Subcutaneous abdominal adipose tissue (tissue), 5 donors: ENCODE results near the gene FYN.
A peak's percentile ranks its signal among the peaks of the same experiment; 100 is the strongest.

ENCODE experiments used
- H3K27ac ChIP-seq: one replicate; pipeline ENCODE4 v1.7.0; 2013; ENCODE audit warnings: low read depth, mild to moderate bottlenecking, inconsistent platforms, low read length, moderate library complexity
- H3K27me3 ChIP-seq, 5 donors: one replicate each; pipeline ENCODE4 v1.7.0; 2013; ENCODE audit warnings: low read length in 5 of 5, inconsistent platforms in 1 of 5; ENCODE audit not compliant: control insufficient read depth in 5 of 5, insufficient read depth in 4 of 5
- H3K36me3 ChIP-seq, 5 donors: one replicate each; pipeline ENCODE4 v1.7.0; 2013; ENCODE audit warnings: low read length in 5 of 5; ENCODE audit not compliant: control insufficient read depth in 5 of 5, insufficient read depth in 5 of 5
- H3K4me1 ChIP-seq, 5 donors: one replicate each; pipeline ENCODE4 v1.7.0; 2013; ENCODE audit warnings: low read length in 5 of 5, mild to moderate bottlenecking in 3 of 5, moderate library complexity in 1 of 5; ENCODE audit not compliant: control insufficient read depth in 5 of 5, insufficient read depth in 5 of 5
- H3K4me3 ChIP-seq, 5 donors: one replicate each; pipeline ENCODE4 v1.7.0; 2013; ENCODE audit warnings: low read length in 5 of 5, low read depth in 1 of 5
- H3K9ac ChIP-seq, 5 donors: one replicate each; pipeline ENCODE4 v1.7.0; 2013; ENCODE audit warnings: low read length in 5 of 5, mild to moderate bottlenecking in 4 of 5, moderate library complexity in 3 of 5
- H3K9me3 ChIP-seq, 5 donors: one replicate each; pipeline ENCODE4 v1.7.0; 2013; ENCODE audit warnings: low read length in 5 of 5; ENCODE audit not compliant: control insufficient read depth in 5 of 5
- donor health status: healthy.
- donor health status: healthy.
- donor health status: healthy.
- donor health status: healthy.
- donor health status: healthy.

The FYN gene

DNA sequence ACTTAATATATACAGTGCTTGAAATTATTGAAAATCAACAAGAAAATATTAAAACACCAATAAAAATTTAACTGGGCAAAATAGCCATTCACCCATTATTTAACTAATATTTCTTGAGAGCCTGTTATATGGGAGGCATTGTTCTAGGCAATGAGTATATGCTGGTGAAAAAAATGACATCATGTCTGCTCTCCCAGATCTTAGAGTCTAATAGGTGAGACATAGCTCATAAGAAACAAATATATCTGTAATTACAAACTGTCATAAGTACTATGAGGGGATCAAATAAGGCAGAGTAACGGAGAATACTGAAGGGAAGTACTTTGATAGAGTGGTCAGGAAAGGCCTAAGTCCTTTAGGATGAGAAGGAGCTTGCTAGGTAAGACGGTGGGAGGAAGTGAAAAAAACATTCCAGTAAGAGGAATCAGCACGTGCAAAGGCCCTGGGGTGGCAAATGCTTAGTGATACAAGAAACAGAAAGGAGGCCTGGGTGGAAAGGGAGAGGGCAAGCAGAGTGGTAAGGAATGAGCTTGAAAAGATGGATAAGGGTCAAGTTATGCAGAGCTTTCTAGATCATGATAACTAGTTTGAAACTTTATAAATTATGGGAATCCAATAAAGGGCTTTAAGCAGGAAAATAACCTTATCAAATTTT, 12.2 kb upstream of the FYN start:
- no peak overlapping the region for H3K9ac ChIP-seq
- H3K27me3 ChIP-seq, result no peaks in the 10 kb centered on the region
- H3K36me3 ChIP-seq, result no peaks in the 10 kb centered on the region
- peaks cover 0 to 10% (median 9%) of the 10 kb centered on the region in 5 donors for H3K4me1 ChIP-seq
- no peak overlapping the region for H3K27ac ChIP-seq
- no peak overlapping the region for H3K4me3 ChIP-seq
- H3K9me3 ChIP-seq, result no peaks in the 10 kb centered on the region

DNA sequence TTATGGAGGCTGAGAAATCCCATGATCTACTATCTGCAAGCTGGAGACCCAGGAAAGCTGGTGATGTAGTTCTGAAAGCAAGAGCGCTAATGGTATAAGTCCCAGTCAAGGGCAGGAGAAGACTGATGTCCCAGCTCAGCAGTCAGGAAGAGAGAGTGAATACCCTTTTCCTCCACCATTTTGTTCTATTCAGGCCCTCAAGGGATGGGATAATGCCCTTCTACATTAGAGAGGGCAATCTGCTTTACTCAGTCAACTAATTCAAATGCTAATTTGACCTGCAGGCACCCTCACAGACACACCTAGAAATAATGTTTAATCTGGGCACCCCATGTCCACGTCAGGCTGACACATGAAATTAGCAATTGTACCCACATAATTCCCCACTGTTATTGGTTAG, 10.8 kb upstream of the FYN start:
- Histone ChIP-seq H3K9ac (no peak overlapping the region), H3K9me3 (no peaks in the 10 kb centered on the region), H3K4me3 (no peak overlapping the region), H3K4me1 (peaks cover 0 to 5% (median 5%) of the 10 kb centered on the region in 5 donors), H3K27me3 (no peaks in the 10 kb centered on the region), H3K27ac (no peak overlapping the region), H3K36me3 (no peaks in the 10 kb centered on the region)

DNA sequence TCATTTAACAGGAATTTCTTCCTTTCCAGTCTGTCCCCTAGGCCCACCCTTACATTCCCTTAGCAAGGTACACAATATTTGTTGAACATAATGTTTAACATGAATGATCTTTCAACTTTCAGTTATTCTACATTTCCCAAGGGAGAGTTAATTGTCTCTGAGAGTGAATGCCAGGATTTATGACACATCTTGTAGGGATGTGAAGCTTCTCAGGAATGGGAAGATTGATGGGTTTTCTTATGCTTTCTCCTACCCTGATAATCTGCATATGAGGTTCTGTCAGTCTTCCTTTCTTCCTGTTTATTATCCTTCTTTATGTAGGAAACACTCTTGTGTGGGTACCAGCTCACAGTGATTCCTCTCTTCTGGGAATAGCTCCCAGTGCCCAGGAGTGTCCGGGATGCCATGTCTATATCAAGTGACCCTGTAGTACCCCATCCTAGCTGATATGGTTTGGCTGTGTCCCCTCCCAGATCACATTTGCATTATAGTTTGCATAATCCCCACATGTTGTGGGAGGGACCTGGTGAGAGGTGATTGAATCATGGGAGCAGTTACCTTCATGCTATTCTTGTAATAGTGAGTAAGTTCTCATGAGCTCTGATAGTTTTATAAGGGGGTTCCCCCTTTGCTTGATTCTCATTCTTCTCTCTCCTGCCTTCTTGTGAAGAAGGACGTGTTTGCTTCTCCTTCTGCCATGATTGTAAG, 7.1 kb upstream of the FYN start:
- no peaks in the 10 kb centered on the region for H3K36me3 ChIP-seq
- no peaks in the 10 kb centered on the region for H3K4me1 ChIP-seq
- no peak overlapping the region for H3K9ac ChIP-seq
- no peak overlapping the region for H3K27ac ChIP-seq
- H3K4me3 ChIP-seq, result no peak overlapping the region
- H3K9me3 ChIP-seq, result no peaks in the 10 kb centered on the region
- no peaks in the 10 kb centered on the region for H3K27me3 ChIP-seq

DNA sequence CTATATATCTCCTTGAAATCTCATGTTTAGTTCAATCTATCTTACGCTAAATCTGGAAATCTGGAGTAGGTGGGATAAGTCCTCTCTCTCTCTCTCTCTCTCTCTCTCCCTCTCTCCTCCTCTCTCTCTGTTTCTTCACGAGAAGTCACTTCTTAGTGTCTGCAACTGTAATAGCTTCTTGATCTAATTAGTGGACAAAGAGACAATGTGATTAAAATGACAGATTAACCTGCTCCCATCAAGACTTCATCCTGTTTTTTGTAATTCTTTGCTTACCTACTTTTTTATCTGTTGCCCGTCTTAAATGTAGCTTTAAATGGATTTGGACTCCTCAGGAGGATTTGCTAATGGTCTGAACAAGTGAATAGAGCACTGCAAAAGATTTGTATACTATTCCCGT, 2.5 kb upstream of the FYN start:
- no peak overlapping the region for H3K4me3 ChIP-seq
- H3K36me3 ChIP-seq, result no peaks in the 10 kb centered on the region
- H3K27ac ChIP-seq, result no peak overlapping the region
- no peak overlapping the region for H3K9ac ChIP-seq
- no peaks in the 10 kb centered on the region for H3K27me3 ChIP-seq
- H3K9me3 ChIP-seq, result no peaks in the 10 kb centered on the region
- H3K4me1 ChIP-seq, result peaks cover 0 to 31% (median 25%) of the 10 kb centered on the region in 5 donors

DNA sequence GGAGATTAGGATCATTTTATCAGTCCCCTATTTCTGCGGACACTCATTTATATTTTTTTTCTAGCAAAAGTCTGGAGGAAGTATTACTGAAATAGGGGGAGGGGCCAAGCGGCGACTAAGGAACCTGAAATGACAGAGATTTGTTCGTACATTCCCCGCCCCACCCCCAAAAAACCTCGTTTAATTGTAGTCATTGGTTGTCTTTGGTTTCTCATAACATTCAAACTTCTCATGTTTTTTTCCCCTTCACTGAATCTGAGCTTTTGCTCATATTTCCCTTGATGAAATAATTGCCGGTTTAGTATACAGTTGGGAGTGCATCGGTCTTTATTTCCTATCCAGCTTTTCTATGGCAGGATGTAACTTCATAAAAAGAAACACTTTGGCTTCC, 768 bp upstream of the FYN start:
- Histone ChIP-seq H3K27ac (peak overlapping the region; percentile 73), H3K27me3 (no peaks in the 10 kb centered on the region), H3K36me3 (no peaks in the 10 kb centered on the region), H3K9me3 (no peaks in the 10 kb centered on the region), H3K4me3 (peak overlapping the region; percentile 66 to 97 (median 82)), H3K9ac (peak overlapping the region in 3 of 5 donors; percentile 39 to 62 (median 46)), H3K4me1 (peaks cover 0 to 47% (median 36%) of the 10 kb centered on the region in 5 donors)

DNA sequence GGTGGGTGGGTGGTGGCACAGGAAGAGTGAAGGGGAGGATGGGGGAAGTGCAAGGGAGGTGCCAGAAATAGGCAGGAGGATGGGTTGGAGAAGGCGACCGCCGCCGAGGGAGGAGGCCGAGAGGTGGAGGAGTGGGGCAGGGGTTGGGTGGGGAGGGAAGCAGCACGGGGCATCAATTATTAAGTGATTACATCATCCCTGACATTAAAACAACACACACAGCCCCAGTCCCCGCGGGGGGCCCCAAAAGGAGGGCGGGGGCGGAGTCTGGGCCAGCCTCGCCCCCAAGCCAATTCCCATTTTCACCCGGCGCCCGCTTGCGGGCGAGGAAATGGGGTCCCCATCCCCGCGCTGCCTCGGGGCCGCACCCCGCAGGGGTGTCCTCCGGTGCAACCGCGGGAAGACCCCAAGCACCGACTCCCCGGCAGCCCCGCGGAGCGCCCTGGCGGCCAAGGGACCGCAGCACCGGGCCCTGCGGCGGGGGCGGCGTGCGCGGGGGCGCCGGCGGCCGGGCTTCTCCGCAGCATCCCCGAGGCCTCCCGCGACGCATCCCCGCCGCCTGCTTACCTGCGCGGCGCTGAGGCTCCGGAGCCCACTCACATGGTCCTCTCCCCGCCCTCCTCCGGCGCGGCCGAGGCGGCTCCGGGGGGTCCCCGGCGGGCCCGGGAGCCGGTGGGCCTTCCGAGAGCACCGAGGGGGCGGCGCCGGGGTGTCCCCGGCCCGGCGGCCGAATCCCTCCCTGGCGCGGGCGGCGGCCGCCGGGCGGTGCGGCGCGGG, 663 bp downstream of the FYN start:
- Histone ChIP-seq H3K9me3 (no peaks in the 10 kb centered on the region), H3K27me3 (no peaks in the 10 kb centered on the region), H3K36me3 (no peaks in the 10 kb centered on the region), H3K27ac (peak overlapping the region; percentile 72), H3K4me1 (peaks cover 2 to 57% (median 42%) of the 10 kb centered on the region in 5 donors), H3K9ac (peak overlapping the region in 3 of 5 donors; percentile 70 to 78 (median 75)), H3K4me3 (peak overlapping the region; percentile 66 to 92 (median 82))

DNA sequence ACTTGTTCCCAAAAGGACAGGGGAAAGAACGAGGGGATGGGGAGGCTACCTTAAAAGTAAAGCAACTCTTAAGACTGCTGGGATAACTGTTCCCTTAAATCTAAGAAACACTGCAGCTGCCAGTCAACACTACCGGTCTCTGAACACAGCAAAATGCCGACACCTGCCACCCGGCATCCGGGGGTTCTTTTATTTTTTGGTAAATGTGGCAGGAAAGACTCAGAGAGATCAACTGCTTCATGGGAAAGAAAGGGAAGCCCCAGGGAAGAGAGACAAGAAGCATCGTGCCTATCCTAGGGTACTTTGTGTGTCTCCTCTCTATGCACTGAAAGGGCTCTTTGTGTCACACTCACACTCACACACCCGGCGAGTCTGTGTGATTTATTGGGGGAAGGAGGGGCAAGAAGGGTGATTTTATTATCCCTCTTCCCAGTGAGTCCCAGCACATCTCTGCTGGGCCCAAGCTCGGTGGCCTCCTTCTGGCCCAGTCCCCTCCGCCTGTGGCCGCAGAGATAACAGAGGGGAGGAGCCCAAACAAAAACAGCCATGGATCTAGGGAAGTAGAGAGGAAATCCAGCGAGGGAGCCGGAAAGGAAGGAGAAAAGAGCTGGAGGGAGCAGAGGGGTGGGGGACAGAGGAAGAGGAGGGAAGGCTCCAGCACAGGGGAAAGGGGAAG, 1.4 kb downstream of the FYN start:
- Histone ChIP-seq H3K4me1 (peaks cover 2 to 63% (median 45%) of the 10 kb centered on the region in 5 donors), H3K27me3 (no peaks in the 10 kb centered on the region)

DNA sequence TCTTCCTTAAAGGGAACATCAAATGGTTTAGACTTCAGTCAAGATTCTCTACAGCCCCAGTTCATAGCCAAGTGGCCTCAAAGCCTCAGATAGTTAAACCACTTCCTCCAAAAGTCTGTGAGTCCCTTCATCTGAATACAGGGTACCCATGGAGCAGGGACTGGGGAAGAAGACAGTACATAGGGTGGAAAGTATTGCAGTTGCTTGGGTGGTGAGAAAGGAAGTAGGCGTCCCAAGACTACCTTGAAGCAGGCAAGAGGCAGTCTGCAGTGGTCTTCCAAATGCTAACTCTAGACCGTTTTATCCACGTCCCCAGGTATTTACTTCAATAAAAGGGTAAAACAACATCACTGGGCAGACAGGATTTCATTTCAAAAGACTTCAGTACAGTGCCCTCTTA, 2.0 kb downstream of the FYN start:
- Histone ChIP-seq H3K36me3 (no peaks in the 10 kb centered on the region), H3K4me3 (peak overlapping the region; percentile 66 to 92 (median 82)), H3K27me3 (no peaks in the 10 kb centered on the region), H3K27ac (peak overlapping the region; percentile 72), H3K9me3 (no peaks in the 10 kb centered on the region), H3K9ac (peak overlapping the region; percentile 52 to 78 (median 52)), H3K4me1 (peaks cover 2 to 68% (median 52%) of the 10 kb centered on the region in 5 donors)

More for the DNA sequence above, 1.4 kb downstream of the FYN start:
- no peaks in the 10 kb centered on the region for H3K9me3 ChIP-seq
- H3K36me3 ChIP-seq, result no peaks in the 10 kb centered on the region
- peak overlapping the region; percentile 72 for H3K27ac ChIP-seq
- peak overlapping the region; percentile 66 to 92 (median 82) for H3K4me3 ChIP-seq
- H3K9ac ChIP-seq, result peak overlapping the region; percentile 52 to 78 (median 59)

DNA sequence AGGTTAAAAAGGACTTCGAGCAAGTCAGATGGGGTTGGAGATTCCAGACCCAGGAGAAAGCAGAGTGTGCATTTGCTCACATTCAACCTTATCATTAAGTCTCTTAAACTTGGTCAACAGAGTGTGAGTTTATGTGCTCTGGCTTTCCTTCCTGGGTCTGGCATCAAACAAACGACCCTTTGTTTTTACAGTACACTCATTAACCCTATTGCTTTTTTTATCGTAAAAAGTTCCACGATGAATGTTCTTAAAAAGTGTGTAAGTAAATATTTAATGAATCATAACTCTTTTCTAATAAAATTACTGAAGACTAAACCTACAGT, 2.5 kb downstream of the FYN start:
- Histone ChIP-seq H3K36me3 (no peaks in the 10 kb centered on the region), H3K4me1 (peaks cover 2 to 71% (median 54%) of the 10 kb centered on the region in 5 donors), H3K9ac (peak overlapping the region in 2 of 5 donors; percentile 9 to 39), H3K9me3 (no peaks in the 10 kb centered on the region), H3K27me3 (no peaks in the 10 kb centered on the region), H3K27ac (peak overlapping the region; percentile 72), H3K4me3 (peak overlapping the region in 4 of 5 donors; percentile 66 to 92 (median 86))
